RWPE2 (cell line): Measurements from ENCODE around the gene ACTBL2.
"Not testable (repeated sequence)": the region's sequence is repeated elsewhere in the genome, so short reads cannot be mapped to it uniquely, and the experiment has no call there.

Experiments
- ATAC-seq: fragments of 200-7000 bp; cut with Tn5 transposase; 3 replicates; pipeline ENCODE4 v1.9.1; 2021; ENCODE audit warnings: low read depth
- DNase-seq: peaks from one replicate; pipeline ENCODE4 v3.0.0-alpha.2; 2020; ENCODE audit warnings: low spot score
- H3K27ac ChIP-seq: fragments of 450-650 bp; 2 replicates; pipeline ENCODE4 v1.5.1; 2017; ENCODE audit warnings: mild to moderate bottlenecking; ENCODE audit not compliant: poor library complexity, severe bottlenecking
- H3K27me3 ChIP-seq: fragments of 250-450 bp; sonication (Bioruptor Pico); 2 replicates; pipeline ENCODE4 v1.5.1; 2021; ENCODE audit warnings: mild to moderate bottlenecking, moderate library complexity; ENCODE audit not compliant: insufficient read depth, poor library complexity, severe bottlenecking
- H3K36me3 ChIP-seq: fragments of 250-450 bp; sonication (Bioruptor Pico); 2 replicates; pipeline ENCODE4 v1.5.1; 2020; ENCODE audit warnings: low read depth, mild to moderate bottlenecking, moderate library complexity
- H3K4me1 ChIP-seq: fragments of 250-450 bp; sonication (Bioruptor Pico); 2 replicates; pipeline ENCODE4 v1.5.1; 2021; ENCODE audit warnings: mild to moderate bottlenecking, moderate library complexity; ENCODE audit not compliant: insufficient read depth, poor library complexity, severe bottlenecking
- H3K4me3 ChIP-seq: fragments of 250-450 bp; sonication (Bioruptor Pico); 2 replicates; pipeline ENCODE4 v1.5.1; 2021; ENCODE audit warnings: mild to moderate bottlenecking, moderate library complexity; ENCODE audit not compliant: severe bottlenecking
- H3K9me3 ChIP-seq: fragments of 250-450 bp; sonication (Bioruptor Pico); 2 replicates; pipeline ENCODE4 v1.5.1; 2021; ENCODE audit warnings: mild to moderate bottlenecking, moderate library complexity; ENCODE audit not compliant: severe bottlenecking
- CTCF ChIP-seq: fragments of 450-650 bp; IDR thresholded peaks from one replicate; pipeline ENCODE4 v1.5.1; 2017; ENCODE audit warnings: mild to moderate bottlenecking, moderate library complexity; ENCODE audit not compliant: poor library complexity, severe bottlenecking

Gene ACTBL2

GRCh38 chr5:57478826-57479225 lies 3.8 kb downstream of the ACTBL2 start:
- DNase-seq (no peak), ATAC-seq (no peak)
- peaks cover 3% of the 10 kb centered on the region for H3K9me3 ChIP-seq
- no peak overlapping the region for H3K4me3 ChIP-seq
- TF ChIP-seq CTCF = no peak
- peaks cover 4% of the 10 kb centered on the region for H3K4me1 ChIP-seq
- H3K27ac ChIP-seq = no peak overlapping the region
- H3K27me3 ChIP-seq = no peaks in the 10 kb centered on the region
- H3K36me3 ChIP-seq = no peaks in the 10 kb centered on the region

- TF ChIP-seq CTCF = no peak
- H3K27me3 ChIP-seq = no peaks in the 10 kb centered on the region
- ATAC-seq (no peak), DNase-seq (no peak)
- no peaks in the 10 kb centered on the region for H3K36me3 ChIP-seq
- H3K4me3 ChIP-seq = no peak overlapping the region
- peaks cover 3% of the 10 kb centered on the region for H3K9me3 ChIP-seq
- H3K4me1 ChIP-seq = no peaks in the 10 kb centered on the region
- H3K27ac ChIP-seq = no peak overlapping the region
Measured at GRCh38 chr5:57476601-57477056, 6.0 kb downstream of the ACTBL2 start.

DNA sequence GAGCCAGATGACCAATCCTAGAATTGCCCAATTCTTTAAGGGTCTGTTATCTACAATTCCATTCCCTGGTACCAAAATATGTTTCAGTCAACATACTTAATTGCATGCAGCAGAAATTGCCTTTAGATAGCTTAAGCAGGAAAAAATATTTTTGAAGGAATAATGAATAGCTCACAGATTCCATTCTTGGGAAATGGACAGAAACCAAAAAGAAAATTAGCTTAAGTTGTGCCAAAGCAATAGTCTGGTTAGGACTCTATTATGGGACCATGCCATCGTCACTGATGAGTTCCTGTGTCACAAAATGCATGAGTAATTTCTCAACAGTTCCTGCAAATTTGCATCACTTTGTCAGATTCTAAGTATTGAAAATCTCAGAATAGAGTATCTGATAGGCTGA lies 12.3 kb downstream of the ACTBL2 start:
- no peak for TF ChIP-seq CTCF
- no peaks in the 10 kb centered on the region for H3K36me3 ChIP-seq
- ATAC-seq = no peak

DNA sequence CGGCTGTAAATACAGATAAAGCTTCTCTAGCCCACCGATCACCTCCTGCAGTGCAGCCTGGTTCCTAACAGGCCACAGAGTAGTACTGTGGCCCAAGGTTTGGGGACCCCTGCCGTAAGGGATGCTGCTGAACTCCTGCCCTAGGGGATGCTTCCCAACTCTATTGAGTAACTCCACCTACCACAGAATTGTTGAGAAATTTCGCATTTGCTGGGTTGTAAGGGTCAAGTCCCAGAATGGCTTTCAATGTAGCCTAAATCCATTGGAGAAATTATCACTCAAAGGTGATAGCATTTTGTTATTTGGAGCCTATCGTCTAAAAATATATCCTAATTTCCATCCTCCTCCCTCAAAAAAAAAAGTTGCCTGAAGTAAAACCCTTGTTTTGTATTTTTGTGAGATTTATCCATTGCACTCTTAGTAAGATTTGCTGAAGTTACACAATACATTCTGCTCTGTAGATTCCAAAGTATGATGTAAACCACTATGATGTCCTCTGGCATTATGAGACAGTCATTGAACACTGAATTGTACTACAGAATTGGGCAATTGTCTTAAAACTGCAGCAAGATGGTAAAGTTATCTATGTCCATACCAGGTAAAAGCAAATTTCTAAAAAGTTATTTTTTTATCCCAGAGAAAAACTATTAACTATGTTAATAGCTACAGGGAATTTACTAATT lies 14.0 kb downstream of the ACTBL2 start:
- ATAC-seq = peak; percentile 86
- Histone ChIP-seq H3K4me3 (no peak overlapping the region), H3K27me3 (no peaks in the 10 kb centered on the region), H3K27ac (no peak overlapping the region), H3K36me3 (no peaks in the 10 kb centered on the region), H3K4me1 (no peaks in the 10 kb centered on the region), H3K9me3 (no peaks in the 10 kb centered on the region)
- no peak for DNase-seq
- TF ChIP-seq CTCF = no peak

More for the DNA sequence above, 12.3 kb downstream of the ACTBL2 start:
- no peak for DNase-seq
- H3K9me3 ChIP-seq = peaks cover under 1% of the 10 kb centered on the region
- no peaks in the 10 kb centered on the region for H3K4me1 ChIP-seq
- H3K4me3 ChIP-seq = no peak overlapping the region
- H3K27ac ChIP-seq = no peak overlapping the region
- no peaks in the 10 kb centered on the region for H3K27me3 ChIP-seq

- H3K36me3 ChIP-seq = no peaks in the 10 kb centered on the region
- H3K27ac ChIP-seq = no peak overlapping the region
- no peak for TF ChIP-seq CTCF
- H3K4me3 ChIP-seq = no peak overlapping the region
- DNase-seq (no peak), ATAC-seq (no peak)
- no peaks in the 10 kb centered on the region for H3K9me3 ChIP-seq
- no peaks in the 10 kb centered on the region for H3K4me1 ChIP-seq
- no peaks in the 10 kb centered on the region for H3K27me3 ChIP-seq
Measured at GRCh38 chr5:57466544-57466943, 16.1 kb downstream of the ACTBL2 start.

GRCh38 chr5:57460056-57460455 lies 22.6 kb downstream of the ACTBL2 start:
- H3K27me3 ChIP-seq, ATAC-seq, DNase-seq, H3K4me3 ChIP-seq, H3K9me3 ChIP-seq, H3K36me3 ChIP-seq, H3K4me1 ChIP-seq, H3K27ac ChIP-seq: not testable (repeated sequence)
